Activated T-helper 1 cell treated with anti-CD3 and anti-CD28 coated beads, Interleukin-2, amount 50 U/mL, for 16 hours (primary cell): ENCODE measurements around the gene CDKN3.
A peak's percentile ranks its signal among the peaks of the same experiment; 100 is the strongest.

Experiments used
- DNase-seq, 2 donors: peaks; one replicate each; pipeline ENCODE4 v3.0.0-alpha.2; 2020; ENCODE audit warnings: low read depth in 1 of 2, low spot score in 1 of 2

Gene CDKN3, protein sequence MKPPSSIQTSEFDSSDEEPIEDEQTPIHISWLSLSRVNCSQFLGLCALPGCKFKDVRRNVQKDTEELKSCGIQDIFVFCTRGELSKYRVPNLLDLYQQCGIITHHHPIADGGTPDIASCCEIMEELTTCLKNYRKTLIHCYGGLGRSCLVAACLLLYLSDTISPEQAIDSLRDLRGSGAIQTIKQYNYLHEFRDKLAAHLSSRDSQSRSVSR

GRCh38 chr14:54396493-54397335 lies at the start of gene CDKN3:
Gene CDKN3, plus strand, starts transcription at chr14:54397007. Its CDS starts 62 bp downstream, at chr14:54397069.
- DNase-seq = peak; percentile 95 to 96

GRCh38 chr14:54347044-54347443 lies 49.8 kb upstream of the CDKN3 start:
- no peak for DNase-seq

DNA sequence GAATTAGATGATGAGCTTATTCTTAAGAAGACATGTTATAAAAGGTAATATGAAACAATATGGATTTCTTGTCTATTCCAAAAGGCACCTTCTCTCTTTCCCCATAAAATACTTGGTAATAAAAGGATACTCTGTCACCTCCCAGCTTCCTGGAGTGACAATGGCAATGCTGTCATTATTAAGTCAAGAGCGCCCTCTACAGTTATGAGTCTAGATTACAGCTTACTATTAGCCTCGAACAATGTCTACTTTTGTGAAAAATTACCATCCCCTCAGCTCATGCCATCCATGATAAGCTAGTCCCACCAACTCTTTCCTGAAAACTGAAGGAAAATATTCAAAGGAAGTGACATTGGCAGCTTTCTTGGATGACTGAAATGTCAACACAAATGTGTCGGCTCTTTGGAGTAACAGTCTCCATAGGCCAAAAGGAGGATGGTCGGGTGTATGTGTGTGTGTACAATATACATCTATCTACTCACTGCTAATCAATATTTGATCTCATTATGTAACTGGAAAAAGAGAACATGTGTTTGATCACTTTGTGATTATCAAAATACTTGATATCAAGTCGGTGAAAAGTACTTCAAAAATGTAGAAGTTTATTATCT lies 48.7 kb upstream of the CDKN3 start:
- no peak for DNase-seq

DNA sequence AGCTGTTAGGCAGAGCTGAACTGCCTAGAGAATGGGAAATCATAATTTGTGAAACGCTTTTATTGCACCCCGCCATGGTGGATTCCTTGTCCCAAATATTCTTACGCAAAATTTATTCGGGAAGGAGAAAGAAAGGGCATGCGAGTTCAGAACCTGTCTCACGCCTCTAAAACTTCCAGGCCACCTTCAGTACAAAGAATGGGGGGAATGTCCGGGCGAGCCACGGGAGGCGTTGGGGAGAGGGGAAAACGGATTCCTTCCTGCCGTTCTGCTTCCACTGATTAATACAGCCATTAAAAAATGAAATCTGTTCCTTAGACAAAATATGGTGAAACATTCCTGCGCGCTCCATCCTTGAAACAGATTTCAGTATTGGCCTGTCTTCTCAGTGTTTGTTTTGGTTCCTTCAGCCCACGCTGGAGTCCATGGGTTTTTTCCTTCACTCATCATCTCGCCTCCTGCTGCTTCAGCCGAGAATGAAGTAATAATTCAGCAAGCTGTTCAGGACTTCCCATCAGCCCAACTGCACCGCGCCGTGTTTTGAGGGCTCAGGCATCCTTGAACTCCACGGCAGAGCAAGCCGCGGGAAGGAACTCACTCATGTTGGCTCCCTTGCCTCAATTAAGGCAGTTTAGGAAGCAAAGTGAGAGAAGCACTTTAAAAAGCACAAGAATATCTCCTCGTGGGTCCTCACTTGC lies 47.7 kb upstream of the CDKN3 start:
- DNase-seq = no peak

DNA sequence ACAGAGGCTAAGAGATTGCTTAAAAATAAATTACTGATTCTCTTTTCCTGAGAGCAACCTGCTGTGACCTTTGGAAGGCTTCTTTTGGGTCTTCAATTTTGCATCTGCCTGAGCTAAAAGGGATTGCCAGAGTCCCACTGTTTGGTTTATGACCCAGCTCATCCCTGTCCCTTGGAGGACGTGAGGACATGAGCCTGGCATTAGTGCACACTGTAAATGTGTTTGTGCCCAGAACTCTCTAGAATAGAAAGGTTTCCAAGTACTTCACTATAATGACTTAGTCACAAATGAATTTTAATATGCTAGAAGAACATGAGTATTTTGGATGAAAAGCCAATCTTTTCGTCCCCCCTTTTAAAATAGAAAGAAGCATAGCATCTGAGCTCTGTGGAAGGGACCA lies 47.1 kb upstream of the CDKN3 start:
- DNase-seq = no peak

GRCh38 chr14:54350203-54350602 lies 46.6 kb upstream of the CDKN3 start:
- DNase-seq = no peak

DNA sequence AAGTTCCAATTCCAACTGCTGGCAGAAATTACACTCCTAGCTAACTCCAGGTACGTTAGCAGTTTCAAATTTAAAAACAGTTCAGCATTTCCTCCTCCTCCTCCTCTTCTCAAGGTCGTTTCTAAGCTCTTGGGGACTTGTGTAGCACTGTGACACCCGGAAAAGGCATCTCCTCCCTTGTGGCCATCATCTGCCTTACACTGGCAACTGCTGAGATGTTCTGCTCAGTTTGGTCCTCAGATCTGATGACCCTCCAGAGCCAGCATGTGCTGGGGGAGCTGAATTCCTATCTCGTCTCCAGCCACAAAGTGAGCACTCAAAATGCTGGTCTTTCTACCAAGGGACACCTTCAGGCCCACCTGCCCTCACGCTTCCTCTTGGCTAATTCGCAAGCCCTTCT lies 43.5 kb upstream of the CDKN3 start:
- no peak for DNase-seq

- DNase-seq = no peak
Observed at GRCh38 chr14:54353694-54354093, 43.1 kb upstream of the CDKN3 start.

DNA sequence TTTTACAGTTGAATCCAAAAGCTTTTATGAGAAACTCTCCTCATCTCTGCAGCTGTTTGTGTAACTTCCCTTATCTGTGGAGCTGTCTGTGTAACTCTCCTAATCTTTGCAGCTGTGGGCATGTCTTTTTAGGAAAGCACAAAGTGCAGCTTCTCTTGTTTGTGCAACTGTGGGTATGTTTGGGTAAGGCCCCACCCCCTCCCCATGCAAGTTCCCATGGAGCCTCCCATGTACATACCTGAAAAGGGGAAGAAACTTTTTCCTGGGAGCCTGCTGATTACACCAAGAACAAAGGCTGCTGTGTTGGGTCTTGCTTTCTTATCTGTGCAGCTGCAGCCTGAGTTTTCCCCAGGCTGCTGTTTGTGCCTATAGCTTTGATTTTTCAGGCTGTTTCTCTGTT lies 42.7 kb upstream of the CDKN3 start:
- DNase-seq = no peak

DNA sequence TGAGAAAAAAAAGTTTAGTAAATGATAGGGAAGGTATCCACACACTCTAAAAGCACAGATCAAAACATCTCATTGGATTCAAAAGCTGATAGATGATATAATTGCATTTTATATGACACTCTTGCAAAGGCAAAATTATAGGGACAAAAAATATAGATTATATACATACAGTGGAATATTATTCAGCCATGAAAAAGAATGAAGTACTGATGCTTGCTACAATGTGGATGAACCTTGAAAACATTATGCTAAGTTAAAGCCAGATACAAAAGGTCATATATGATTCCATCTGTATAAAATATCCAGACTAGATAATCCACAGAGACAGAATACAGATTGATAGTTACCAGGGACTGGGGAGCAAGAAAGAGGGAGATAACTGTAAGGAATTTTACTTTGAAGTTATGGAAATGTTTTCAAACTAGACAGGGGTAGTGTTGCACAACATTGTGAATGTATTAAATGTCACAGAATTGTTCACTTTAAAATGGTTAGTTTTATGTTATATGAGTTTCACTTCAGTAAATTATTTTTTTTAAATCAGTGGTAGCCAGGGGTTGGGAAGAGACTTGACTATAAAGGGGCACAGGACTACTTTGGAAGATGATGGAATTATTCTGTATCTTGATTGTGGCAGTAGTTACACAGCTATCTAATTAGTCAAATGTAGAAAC lies 41.7 kb upstream of the CDKN3 start:
- DNase-seq = no peak

DNA sequence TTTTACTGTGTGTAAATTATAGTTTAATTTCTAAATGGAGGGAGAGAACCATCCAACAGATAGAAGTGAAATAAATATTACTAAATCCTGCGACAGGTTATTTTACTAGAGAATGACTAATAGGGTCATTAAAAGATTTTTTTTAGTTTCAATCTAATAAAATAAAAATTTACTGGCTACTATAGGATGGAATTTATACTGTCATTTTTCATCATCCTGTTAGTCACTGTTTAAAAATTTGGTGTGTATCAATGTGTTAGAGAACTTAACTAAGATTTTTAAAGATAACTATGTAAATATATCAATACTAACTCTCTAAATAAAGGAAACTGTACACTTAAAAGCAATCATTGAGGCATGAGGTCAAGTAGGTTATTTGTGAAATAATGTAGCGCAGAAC lies 41.1 kb upstream of the CDKN3 start:
- no peak for DNase-seq

GRCh38 chr14:54356172-54356571 lies 40.6 kb upstream of the CDKN3 start:
- DNase-seq = no peak

DNA sequence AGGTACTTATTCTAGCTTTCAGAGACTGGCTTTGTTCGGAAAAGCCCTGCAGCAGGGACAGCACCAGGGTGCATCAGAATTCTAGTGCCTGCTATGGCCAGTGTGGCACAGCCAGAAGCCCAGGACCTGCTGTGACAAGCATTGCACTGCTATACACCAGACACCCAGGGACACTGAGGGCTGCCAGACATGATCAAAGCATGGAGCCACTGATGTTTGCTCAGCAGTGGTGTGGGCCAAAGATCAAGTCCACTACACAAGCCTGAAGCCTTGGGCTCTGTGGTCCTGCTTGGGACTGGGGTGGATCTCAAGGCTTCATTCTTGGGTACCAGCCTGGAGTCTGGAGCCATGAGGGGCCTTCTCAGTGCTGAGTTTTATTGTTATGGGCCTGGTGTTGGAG lies 36.1 kb upstream of the CDKN3 start:
- DNase-seq = no peak

DNA sequence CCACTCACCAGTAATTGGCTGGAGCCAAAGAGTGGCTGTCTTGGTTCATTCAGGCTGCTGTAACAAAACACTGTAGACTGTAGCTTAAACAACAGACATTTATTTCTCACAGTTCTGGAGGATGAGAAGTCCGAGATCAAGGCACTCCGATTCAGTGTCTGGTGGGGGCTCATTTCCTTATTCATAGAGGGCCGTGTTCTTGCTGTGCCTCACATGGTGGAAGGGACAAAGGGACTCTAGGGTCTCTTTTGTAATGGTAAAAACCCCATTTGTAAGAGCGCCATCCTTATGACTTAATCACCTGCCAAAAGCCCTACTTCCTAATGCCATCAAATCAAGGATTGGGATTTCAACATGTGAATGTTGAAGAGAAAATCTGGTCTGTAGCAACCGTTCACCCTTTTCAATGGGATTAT lies 34.7 kb upstream of the CDKN3 start:
- DNase-seq = no peak

DNA sequence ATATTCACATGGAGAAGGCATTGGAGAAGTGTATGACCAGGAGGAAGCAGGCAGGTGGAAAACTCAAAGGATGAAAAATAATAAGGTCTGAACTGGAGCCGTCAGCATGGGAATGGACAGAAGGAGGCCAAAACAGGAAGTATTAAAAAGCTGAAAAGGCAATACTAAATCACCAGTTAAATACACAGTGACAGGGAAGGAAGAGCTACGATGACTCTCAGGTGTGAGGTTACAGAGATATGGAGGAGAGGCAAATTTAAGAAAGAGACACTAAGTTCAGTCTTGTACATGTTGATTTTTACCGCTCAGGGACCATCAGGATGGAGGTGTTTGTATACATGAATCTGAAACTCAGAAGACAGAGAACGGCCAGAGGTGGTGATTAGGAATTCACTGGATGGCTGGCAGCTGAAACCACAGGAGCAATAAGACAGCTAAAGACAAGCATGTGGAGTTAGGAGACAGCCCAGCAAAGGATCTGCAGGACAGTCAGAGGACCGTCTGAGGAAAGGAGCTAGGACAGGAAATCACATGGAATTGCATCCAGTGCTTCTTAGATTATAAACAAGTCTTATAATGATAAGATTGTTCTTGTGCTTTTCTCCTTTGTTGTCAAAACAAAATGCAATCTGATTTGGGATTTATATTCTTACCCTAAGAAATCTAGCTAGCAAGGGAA lies 33.9 kb upstream of the CDKN3 start:
- DNase-seq = no peak

DNA sequence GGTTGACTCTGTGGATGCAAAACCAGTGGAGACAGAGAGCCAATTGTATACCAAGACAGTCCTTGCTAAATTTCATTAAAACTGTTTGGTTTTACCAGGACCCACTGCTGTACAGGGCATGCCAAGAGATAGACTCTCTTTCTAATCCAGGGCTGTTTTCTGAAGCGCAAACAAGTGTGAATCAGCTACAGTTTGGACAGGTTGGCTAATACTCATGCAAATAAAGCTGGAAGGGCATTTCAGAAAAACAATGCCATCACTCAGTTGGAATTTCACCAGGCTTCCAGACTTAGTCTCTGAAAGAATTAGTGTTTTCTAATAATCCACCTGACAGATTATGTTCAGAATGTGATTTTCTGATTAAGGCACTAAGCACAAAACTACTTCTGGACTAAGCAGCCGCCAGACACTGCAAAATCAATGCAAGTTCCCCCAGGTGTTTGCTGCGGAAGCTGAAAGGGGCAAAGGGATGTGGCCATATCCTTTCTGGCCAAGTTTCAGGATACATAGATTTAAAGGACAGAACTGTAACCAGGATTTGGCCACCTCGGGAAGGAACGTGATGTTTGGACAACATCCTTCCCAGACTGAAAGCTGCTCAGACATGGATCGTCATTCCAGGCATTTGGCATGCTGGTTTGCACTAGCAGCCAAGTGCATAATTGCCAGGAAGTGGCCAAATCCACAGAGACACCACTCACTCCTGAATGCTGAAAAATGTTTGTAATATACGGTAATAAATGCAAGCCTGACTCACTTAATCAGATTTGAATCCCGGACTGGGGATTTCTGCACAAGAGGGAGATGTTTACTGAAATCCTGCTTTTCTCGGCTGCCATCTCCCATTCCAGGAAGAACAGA lies 32.0 kb upstream of the CDKN3 start:
- DNase-seq = no peak

GRCh38 chr14:54366736-54367735 lies 29.8 kb upstream of the CDKN3 start:
- DNase-seq = no peak

DNA sequence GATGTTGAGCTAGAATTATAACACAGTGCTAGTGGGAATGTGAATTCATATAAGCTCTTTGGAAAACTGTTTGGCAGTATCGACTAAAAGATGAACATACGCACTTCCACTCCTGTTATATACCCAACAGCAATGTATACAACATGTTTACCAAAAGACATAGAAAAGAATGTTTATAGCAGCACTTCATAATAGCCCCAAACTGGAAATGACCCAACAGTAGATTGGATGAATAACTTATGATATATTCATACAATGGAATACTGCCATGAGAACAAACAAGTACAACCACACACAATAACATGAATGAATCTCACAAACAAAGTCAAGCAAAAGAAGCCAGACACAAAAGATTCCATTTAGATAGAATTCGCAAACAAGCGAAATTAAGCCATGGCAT lies 28.5 kb upstream of the CDKN3 start:
- no peak for DNase-seq
